ENCODE results near the gene SH3RF3.
"Not testable (repeated sequence)": the region's sequence is repeated elsewhere in the genome, so short reads cannot be mapped to it uniquely, and the experiment has no call there.

The SH3RF3 gene

GRCh38 chr2:109222422-109222821 lies 93.4 kb downstream of the SH3RF3 start:
- no peak for DNase-seq

- DNase-seq: no peak
Measured at GRCh38 chr2:109222825-109223471, 93.9 kb downstream of the SH3RF3 start.

- no peak for DNase-seq
Measured at GRCh38 chr2:109223490-109223889, 94.5 kb downstream of the SH3RF3 start.

- not testable (repeated sequence) for DNase-seq
Measured at GRCh38 chr2:109224341-109224740, 95.3 kb downstream of the SH3RF3 start.

GRCh38 chr2:109225170-109225782 lies 96.3 kb downstream of the SH3RF3 start:
- DNase-seq: no peak

- no peak for DNase-seq
Measured at GRCh38 chr2:109226128-109226527, 97.1 kb downstream of the SH3RF3 start.

- no peak for DNase-seq
Measured at GRCh38 chr2:109226622-109227021, 97.6 kb downstream of the SH3RF3 start.

- DNase-seq: no peak
Measured at GRCh38 chr2:109229094-109229675, 100.2 kb downstream of the SH3RF3 start.

GRCh38 chr2:109230941-109231420 lies 102.0 kb downstream of the SH3RF3 start:
- no peak for DNase-seq

- no peak for DNase-seq
Measured at GRCh38 chr2:109231428-109231827, 102.4 kb downstream of the SH3RF3 start.

GRCh38 chr2:109231996-109232705 lies 103.1 kb downstream of the SH3RF3 start:
- no peak for DNase-seq

- no peak for DNase-seq
Measured at GRCh38 chr2:109232909-109233308, 103.9 kb downstream of the SH3RF3 start.

GRCh38 chr2:109233643-109234042 lies 104.6 kb downstream of the SH3RF3 start:
- no peak for DNase-seq

- DNase-seq: no peak
Measured at GRCh38 chr2:109234355-109234754, 105.3 kb downstream of the SH3RF3 start.

- DNase-seq: no peak
Measured at GRCh38 chr2:109236147-109236546, 107.1 kb downstream of the SH3RF3 start.

- no peak for DNase-seq
Measured at GRCh38 chr2:109237792-109238191, 108.8 kb downstream of the SH3RF3 start.

GRCh38 chr2:109238580-109238979 lies 109.6 kb downstream of the SH3RF3 start:
- no peak for DNase-seq

- DNase-seq: no peak
Measured at GRCh38 chr2:109239720-109240119, 110.7 kb downstream of the SH3RF3 start.

GRCh38 chr2:109242210-109242653 lies 113.2 kb downstream of the SH3RF3 start:
- no peak for DNase-seq

- DNase-seq: no peak
Measured at GRCh38 chr2:109242654-109243331, 113.8 kb downstream of the SH3RF3 start.

- DNase-seq: no peak
Measured at GRCh38 chr2:109243526-109244303, 114.7 kb downstream of the SH3RF3 start.

GRCh38 chr2:109244304-109244582 lies 115.2 kb downstream of the SH3RF3 start:
- no peak for DNase-seq
